ENCODE data around the gene MAGI1. TPM values are rescaled to one million over a fixed set of nuclear protein-coding genes. Genes with fewer than 3 reads are reported as not detected.

Gene MAGI1
- total RNA-seq, 4 donors from 2014 or later = 42.4 to 71.6 (median 50.2) TPM

DNA sequence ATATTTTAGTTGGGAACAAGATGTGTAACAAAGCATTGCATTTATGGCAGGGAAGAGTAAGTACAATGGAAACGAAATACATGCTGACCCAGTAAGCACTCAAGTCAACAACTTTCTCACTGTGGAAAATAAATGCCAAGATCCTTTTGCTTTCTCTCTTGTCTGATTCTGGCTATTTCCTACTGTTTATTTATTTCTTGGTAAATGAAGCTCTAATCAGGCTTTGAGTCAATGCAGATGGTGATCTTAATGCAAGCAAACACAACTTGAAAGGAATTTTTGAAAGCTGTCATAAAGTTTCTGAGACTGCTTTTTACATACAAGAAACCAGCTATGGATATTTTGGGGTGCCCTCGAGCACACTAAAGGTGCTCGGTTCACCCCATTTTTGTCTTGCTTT, 624.8 kb downstream of the MAGI1 start:
- TF ChIP-seq POLR2A (IDR thresholded peaks at IDR 0.05) = no peak
- TF ChIP-seq, protein P1, sequence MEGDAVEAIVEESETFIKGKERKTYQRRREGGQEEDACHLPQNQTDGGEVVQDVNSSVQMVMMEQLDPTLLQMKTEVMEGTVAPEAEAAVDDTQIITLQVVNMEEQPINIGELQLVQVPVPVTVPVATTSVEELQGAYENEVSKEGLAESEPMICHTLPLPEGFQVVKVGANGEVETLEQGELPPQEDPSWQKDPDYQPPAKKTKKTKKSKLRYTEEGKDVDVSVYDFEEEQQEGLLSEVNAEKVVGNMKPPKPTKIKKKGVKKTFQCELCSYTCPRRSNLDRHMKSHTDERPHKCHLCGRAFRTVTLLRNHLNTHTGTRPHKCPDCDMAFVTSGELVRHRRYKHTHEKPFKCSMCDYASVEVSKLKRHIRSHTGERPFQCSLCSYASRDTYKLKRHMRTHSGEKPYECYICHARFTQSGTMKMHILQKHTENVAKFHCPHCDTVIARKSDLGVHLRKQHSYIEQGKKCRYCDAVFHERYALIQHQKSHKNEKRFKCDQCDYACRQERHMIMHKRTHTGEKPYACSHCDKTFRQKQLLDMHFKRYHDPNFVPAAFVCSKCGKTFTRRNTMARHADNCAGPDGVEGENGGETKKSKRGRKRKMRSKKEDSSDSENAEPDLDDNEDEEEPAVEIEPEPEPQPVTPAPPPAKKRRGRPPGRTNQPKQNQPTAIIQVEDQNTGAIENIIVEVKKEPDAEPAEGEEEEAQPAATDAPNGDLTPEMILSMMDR (IDR thresholded peaks at IDR 0.05) = no peak
- intact Hi-C loops (cut with DNase I; ENCODE audit: low total_unique reads) = no loop called here
- 84 to 86% methylated on average over 3 of the region's 3 CpGs for WGBS, 2 donors

GRCh38 chr3:65412588-65412987, 626.1 kb downstream of the MAGI1 start:
- DNase-seq (ENCODE audit: low spot score in 2 of 2) = no peak
- TF ChIP-seq, protein P1 (IDR thresholded peaks at IDR 0.05) = no peak
- no peak for TF ChIP-seq POLR2A (IDR thresholded peaks at IDR 0.05)
- 54 to 66% methylated on average over 2 of the region's 2 CpGs for WGBS, 2 donors
- intact Hi-C loops (cut with DNase I; ENCODE audit: low total_unique reads) = no loop called here
- no peak overlapping the region for H3K4me3 ChIP-seq (ENCODE audit: low read depth, poor library complexity, severe bottlenecking)

More for the DNA sequence above, 624.8 kb downstream of the MAGI1 start:
- DNase-seq (ENCODE audit: low spot score in 2 of 2) = no peak
- H3K4me3 ChIP-seq (ENCODE audit: low read depth, poor library complexity, severe bottlenecking) = no peak overlapping the region

- TF ChIP-seq POLR2A (IDR thresholded peaks at IDR 0.05) = no peak
- TF ChIP-seq, protein P1 (IDR thresholded peaks at IDR 0.05) = no peak
- no peak for DNase-seq (ENCODE audit: low spot score in 2 of 2)
- intact Hi-C loops (cut with DNase I; ENCODE audit: low total_unique reads) = no loop called here
- H3K4me3 ChIP-seq (ENCODE audit: low read depth, poor library complexity, severe bottlenecking) = no peak overlapping the region
- WGBS, 2 donors = 50 to 55% methylated on average over 3 of the region's 3 CpGs
Measured at GRCh38 chr3:65411367-65411766, 627.4 kb downstream of the MAGI1 start.

GRCh38 chr3:65409176-65409569, 629.5 kb downstream of the MAGI1 start:
- intact Hi-C loops (cut with DNase I; ENCODE audit: low total_unique reads) = no loop called here
- DNase-seq (ENCODE audit: low spot score in 2 of 2) = no peak
- no peak for TF ChIP-seq POLR2A (IDR thresholded peaks at IDR 0.05)
- TF ChIP-seq, protein P1 (IDR thresholded peaks at IDR 0.05) = no peak
- WGBS, 2 donors = 41 to 44% methylated on average over 3 of the region's 3 CpGs
- no peak overlapping the region for H3K4me3 ChIP-seq (ENCODE audit: low read depth, poor library complexity, severe bottlenecking)

DNA sequence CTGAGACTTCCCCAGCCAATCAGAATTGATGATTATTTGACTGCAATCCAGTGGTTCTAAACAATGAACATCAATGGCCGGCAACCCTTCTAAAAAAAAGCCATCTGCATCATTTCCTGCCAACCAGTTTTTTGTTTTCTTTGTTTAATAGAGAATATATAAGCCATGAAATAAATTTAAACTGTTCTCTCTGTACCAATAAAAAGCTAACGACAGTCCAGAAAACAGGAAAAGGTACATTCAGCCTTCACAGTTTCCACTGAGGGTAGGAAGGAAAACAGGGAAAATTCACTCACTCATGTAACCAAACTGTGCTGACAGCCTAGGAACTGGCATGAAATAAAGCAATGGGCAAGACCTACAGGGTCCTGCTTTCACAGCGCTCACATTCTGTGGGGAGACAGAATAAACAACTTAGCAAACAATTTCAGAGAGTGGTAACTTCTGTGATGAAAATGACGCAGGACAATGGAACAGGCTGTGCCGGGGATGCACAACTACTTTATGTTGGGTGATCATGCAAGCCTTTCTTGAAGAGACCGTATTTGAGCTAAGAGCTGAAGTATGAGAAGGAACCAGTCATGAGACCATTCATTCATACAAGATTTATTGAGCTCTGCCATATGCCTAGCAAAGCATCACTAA, 630.1 kb downstream of the MAGI1 start:
- no peak for TF ChIP-seq POLR2A (IDR thresholded peaks at IDR 0.05)
- TF ChIP-seq, protein P1 (IDR thresholded peaks at IDR 0.05) = no peak
- WGBS, 2 donors = 84 to 86% methylated on average over 6 of the region's 6 CpGs
- DNase-seq (ENCODE audit: low spot score in 2 of 2) = no peak
- H3K4me3 ChIP-seq (ENCODE audit: low read depth, poor library complexity, severe bottlenecking) = no peak overlapping the region
- intact Hi-C loops (cut with DNase I; ENCODE audit: low total_unique reads) = no loop called here

DNA sequence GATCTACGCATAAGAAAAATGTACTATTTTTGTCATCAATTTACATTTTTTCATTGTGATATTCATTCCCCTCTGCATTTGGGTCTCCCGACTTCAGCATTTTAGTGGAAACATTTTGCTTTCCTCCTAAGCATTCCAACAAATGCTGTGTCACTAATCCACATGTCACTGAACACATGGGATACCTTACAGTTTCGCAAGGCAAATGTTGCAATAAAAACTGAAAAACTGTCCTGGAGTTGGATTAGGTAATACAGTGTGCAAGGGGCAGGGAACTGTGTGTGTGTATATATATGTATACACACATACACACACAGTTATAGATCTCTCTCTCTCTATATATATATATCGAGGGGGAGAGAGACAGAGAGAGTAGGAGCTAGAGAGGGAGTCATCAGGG, 632.2 kb downstream of the MAGI1 start:
- 90 to 91% methylated on average over 4 of the region's 4 CpGs for WGBS, 2 donors
- intact Hi-C loops (cut with DNase I; ENCODE audit: low total_unique reads) = no loop called here
- no peak for DNase-seq (ENCODE audit: low spot score in 2 of 2)
- H3K4me3 ChIP-seq (ENCODE audit: low read depth, poor library complexity, severe bottlenecking) = no peak overlapping the region
- TF ChIP-seq POLR2A (IDR thresholded peaks at IDR 0.05) = no peak
- TF ChIP-seq, protein P1 (IDR thresholded peaks at IDR 0.05) = no peak

Measured in lower leg skin (tissue), 4 donors.